Endothelial cell (in vitro differentiated cells): ENCODE results near the gene ING3. TPM values are rescaled to one million over a fixed set of nuclear protein-coding genes. Genes with fewer than 3 reads are reported as not detected.

ENCODE experiments used
- DNase-seq: peaks from one replicate; pipeline ENCODE4 v3.0.0; 2021; ENCODE audit warnings: low spot score
- H3K27ac Mint-ChIP-seq: one replicate; pipeline ENCODE4 v1.8.0; 2021; ENCODE audit warnings: mixed read lengths, inconsistent platforms; ENCODE audit not compliant: unreplicated experiment
- H3K27me3 Mint-ChIP-seq: one replicate; pipeline ENCODE4 v1.8.0; 2021; ENCODE audit warnings: mild to moderate bottlenecking, moderate library complexity, mixed read lengths, inconsistent platforms; ENCODE audit not compliant: unreplicated experiment
- H3K36me3 Mint-ChIP-seq: one replicate; pipeline ENCODE4 v1.8.0; 2021; ENCODE audit warnings: mild to moderate bottlenecking, low read depth, mixed read lengths, inconsistent platforms; ENCODE audit not compliant: unreplicated experiment
- H3K4me1 Mint-ChIP-seq: one replicate; pipeline ENCODE4 v1.8.0; 2021; ENCODE audit warnings: mild to moderate bottlenecking, mixed read lengths, inconsistent platforms; ENCODE audit not compliant: unreplicated experiment
- H3K4me3 Mint-ChIP-seq: one replicate; pipeline ENCODE4 v1.8.0; 2021; ENCODE audit warnings: mild to moderate bottlenecking, mixed read lengths, inconsistent platforms; ENCODE audit not compliant: unreplicated experiment
- H3K9me3 Mint-ChIP-seq: one replicate; pipeline ENCODE4 v1.8.0; 2021; ENCODE audit warnings: mixed read lengths, inconsistent platforms; ENCODE audit not compliant: unreplicated experiment
- total RNA-seq: library from RNA; stranded (reverse); fragmentation: NEBNext Ultra II Directional; extraction: Animal tissue kit (Norgen Biotek cat#: 25700); gene quantifications from one replicate; pipeline ENCODE4 v1.2.1, GENCODE V29; 2021; ENCODE audit not compliant: unreplicated experiment
- TF ChIP-seq, protein P1 (sequence below): fragments of 200-600 bp; sonication (generic); IDR thresholded peaks from one replicate; pipeline ENCODE4 v1.5.0; 2021; ENCODE audit warnings: antibody characterized with exemption; ENCODE audit not compliant: unreplicated experiment

ING3 gene
- total RNA-seq, 1 donor from 2014 or later, result 15.6 TPM

DNA sequence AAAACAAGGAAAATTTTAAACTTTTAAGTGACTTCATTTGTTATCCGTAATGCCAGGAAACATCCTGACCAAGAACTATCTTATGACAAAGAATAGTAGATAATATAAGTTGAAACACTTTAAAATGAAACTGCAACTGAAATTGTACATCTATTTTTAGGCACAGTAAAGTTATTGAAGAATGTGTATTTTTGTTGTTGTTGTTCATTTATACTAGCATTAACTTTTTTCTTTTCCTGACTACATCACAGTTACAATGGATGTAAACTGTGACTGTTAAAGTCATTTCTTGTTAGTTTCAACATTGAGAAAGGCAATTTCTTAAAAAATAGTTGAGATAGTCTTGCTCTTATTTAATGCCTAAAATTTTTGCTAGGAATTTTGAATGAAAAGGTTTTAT is 40.6 kb downstream of the ING3 start:
- TF ChIP-seq, protein P1, sequence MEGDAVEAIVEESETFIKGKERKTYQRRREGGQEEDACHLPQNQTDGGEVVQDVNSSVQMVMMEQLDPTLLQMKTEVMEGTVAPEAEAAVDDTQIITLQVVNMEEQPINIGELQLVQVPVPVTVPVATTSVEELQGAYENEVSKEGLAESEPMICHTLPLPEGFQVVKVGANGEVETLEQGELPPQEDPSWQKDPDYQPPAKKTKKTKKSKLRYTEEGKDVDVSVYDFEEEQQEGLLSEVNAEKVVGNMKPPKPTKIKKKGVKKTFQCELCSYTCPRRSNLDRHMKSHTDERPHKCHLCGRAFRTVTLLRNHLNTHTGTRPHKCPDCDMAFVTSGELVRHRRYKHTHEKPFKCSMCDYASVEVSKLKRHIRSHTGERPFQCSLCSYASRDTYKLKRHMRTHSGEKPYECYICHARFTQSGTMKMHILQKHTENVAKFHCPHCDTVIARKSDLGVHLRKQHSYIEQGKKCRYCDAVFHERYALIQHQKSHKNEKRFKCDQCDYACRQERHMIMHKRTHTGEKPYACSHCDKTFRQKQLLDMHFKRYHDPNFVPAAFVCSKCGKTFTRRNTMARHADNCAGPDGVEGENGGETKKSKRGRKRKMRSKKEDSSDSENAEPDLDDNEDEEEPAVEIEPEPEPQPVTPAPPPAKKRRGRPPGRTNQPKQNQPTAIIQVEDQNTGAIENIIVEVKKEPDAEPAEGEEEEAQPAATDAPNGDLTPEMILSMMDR, result no peak

DNA sequence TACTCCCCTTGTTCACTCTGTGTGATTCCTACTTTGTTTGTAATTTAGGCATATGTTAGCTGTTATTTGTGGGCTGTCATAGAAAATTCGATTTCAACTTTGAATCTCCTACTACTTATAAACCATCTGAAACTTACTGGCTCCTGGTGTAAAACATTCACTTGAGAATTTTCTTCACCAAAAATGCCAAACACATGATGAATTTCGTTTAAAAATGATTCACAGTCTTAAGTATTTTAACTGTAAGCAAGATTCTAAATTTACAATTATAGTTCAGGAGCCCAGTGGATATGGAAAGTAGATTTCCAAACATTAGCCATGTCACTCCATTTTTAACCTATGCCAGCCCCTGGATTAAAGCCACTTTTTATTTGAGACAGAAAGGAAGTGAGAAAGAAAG is 41.0 kb downstream of the ING3 start:
- H3K27ac Mint-ChIP-seq, result no peak overlapping the region

More for the DNA sequence above, 40.6 kb downstream of the ING3 start:
- H3K4me1 Mint-ChIP-seq, result peaks cover 11% of the 10 kb centered on the region
- peaks cover 2% of the 10 kb centered on the region for H3K27me3 Mint-ChIP-seq
- no peaks in the 10 kb centered on the region for H3K9me3 Mint-ChIP-seq
- H3K36me3 Mint-ChIP-seq, result no peaks in the 10 kb centered on the region
- no peak overlapping the region for H3K4me3 Mint-ChIP-seq
- no peak for DNase-seq
- no peak overlapping the region for H3K27ac Mint-ChIP-seq

DNA sequence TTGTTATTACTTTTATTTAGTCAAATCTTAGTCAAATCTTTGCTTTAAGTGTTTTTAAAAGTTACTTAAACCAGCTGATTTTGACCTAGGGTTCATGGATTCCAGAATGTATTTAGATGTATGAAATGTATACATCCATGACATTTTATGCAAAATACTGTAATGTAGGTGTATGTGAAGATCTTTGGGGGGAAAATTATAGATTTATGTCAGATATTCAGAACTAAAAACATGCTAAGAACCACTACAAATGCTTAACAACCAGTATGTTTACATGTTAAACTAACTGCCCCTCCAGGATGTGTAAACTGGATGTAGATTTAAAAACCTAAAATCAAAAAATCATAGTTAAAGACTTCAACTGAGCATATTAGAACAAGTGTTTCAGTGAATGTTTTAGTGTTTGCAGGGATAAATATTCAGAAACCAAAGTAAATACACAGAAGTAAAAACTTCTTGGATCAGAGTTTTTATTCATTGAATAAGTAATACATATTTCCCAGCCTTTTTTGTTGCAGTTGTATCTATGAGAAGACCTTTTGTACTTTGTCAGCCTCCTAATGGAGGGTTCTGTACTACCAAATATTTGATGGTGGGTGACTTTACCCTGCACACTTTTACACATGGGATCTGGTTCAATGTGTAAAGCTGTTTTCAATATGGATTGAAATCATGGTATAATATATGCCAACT is 41.8 kb downstream of the ING3 start:
- no peak overlapping the region for H3K27ac Mint-ChIP-seq
- DNase-seq, result no peak
- H3K4me1 Mint-ChIP-seq, result peaks cover 11% of the 10 kb centered on the region
- no peaks in the 10 kb centered on the region for H3K36me3 Mint-ChIP-seq
- no peaks in the 10 kb centered on the region for H3K9me3 Mint-ChIP-seq
- no peak overlapping the region for H3K4me3 Mint-ChIP-seq
- H3K27me3 Mint-ChIP-seq, result peaks cover 2% of the 10 kb centered on the region
- TF ChIP-seq, protein P1, result no peak

More for the DNA sequence above, 41.0 kb downstream of the ING3 start:
- TF ChIP-seq, protein P1, result no peak
- H3K9me3 Mint-ChIP-seq, result no peaks in the 10 kb centered on the region
- H3K4me3 Mint-ChIP-seq, result no peak overlapping the region
- H3K36me3 Mint-ChIP-seq, result no peaks in the 10 kb centered on the region
- H3K4me1 Mint-ChIP-seq, result peaks cover 11% of the 10 kb centered on the region
- no peak for DNase-seq
- peaks cover 2% of the 10 kb centered on the region for H3K27me3 Mint-ChIP-seq

DNA sequence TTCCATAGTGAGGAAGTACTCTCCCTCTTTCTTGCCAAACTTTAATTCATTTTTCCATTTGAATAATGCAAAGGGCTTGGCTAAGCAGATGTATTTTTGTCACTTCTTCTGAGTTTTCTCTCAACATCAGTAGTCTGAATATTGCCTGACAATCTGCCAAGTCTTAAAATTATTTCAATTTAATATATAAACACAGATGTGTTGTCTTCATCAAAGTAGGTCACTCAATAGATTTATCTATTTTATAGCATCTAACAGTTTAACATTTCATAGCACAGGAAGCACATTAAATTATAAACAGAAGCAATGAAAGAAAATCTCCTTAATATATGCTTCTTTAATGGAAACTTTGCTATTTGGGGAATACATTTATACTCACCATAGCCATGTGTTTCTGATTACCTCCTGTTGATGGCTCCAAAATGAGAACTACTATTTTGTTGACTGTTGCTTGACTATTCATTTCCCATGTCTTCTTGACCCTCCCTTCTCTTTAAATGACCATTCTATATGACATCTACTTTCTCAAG is 42.5 kb downstream of the ING3 start:
- no peaks in the 10 kb centered on the region for H3K36me3 Mint-ChIP-seq
- TF ChIP-seq, protein P1, result no peak
- H3K4me1 Mint-ChIP-seq, result peaks cover 11% of the 10 kb centered on the region
- DNase-seq, result no peak
- H3K27me3 Mint-ChIP-seq, result peaks cover 2% of the 10 kb centered on the region
- H3K9me3 Mint-ChIP-seq, result no peaks in the 10 kb centered on the region
- no peak overlapping the region for H3K27ac Mint-ChIP-seq
- no peak overlapping the region for H3K4me3 Mint-ChIP-seq

DNA sequence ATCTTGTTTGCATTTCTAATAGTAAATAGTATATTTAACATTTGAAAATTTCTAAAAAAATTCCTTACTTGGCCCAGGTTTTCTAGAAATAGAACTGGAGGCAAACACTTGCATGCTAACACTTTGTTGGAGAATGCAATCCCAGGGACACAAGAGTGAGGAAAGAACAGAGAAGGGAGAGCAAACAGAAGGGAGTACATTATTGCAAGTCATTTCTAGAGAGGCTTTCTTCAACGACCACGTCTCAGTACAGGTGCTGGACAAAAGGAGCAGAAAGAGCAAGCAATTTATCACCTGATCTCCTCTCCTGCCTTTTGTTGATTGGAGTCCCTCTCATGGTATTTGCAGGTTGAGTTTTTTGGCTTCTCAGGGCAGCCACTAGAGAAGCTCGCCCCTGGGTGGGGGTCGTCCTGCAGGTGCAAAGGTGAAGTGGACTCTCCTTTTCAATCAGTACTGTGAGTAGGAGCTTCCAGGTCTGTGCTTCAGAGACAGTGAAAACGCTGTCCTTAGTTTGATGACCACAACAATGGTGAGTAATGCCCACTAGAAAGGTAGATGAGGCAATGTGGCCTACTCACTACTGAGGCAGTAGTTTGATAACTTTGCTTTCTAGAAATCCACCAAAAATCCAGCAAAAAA is 43.1 kb downstream of the ING3 start:
- Mint-ChIP-seq H3K4me3 (no peak overlapping the region), H3K9me3 (no peaks in the 10 kb centered on the region), H3K27me3 (peaks cover 2% of the 10 kb centered on the region), H3K36me3 (no peaks in the 10 kb centered on the region), H3K27ac (no peak overlapping the region), H3K4me1 (peaks cover 9% of the 10 kb centered on the region)
- DNase-seq, result no peak
- TF ChIP-seq, protein P1, result no peak
